CD4-positive, alpha-beta T cell (primary cell): ENCODE data around the gene ERVH48-1. TPM values are rescaled to one million over a fixed set of nuclear protein-coding genes. Genes with fewer than 3 reads are reported as not detected.
"Not testable (repeated sequence)": the region's sequence is repeated elsewhere in the genome, so short reads cannot be mapped to it uniquely, and the experiment has no call there.

Experiments used
- ATAC-seq: fragments of 200-7000 bp; cut with Tn5 transposase; one replicate; pipeline ENCODE4 v1.10.0; 2022; ENCODE audit warnings: mild to moderate bottlenecking; ENCODE audit not compliant: poor library complexity
- CTCF ChIA-PET: fragments of 350-600 bp; sonication (Branson Sonifier 250); formaldehyde crosslinking; loops from one replicate; lab custom pipeline; 2021; ENCODE audit warnings: antibody characterized with exemption, inconsistent platforms; lab: Charles Lee
- POLR2A ChIA-PET: fragments of 350-600 bp; sonication (Branson Sonifier 250); formaldehyde crosslinking; loops from one replicate; lab custom pipeline; 2021; ENCODE audit warnings: antibody characterized with exemption, inconsistent platforms; lab: Charles Lee
- DNase-seq, 14 experiments: peaks; one replicate each; pipeline ENCODE4 v3.0.0-alpha.2; 2013 to 2020; ENCODE audit warnings: mixed read lengths in 2 of 14
- H3K27ac ChIP-seq, 2 donors: one replicate each; pipeline versions ENCODE4 v1.5.1 to v1.7.0; 2013; ENCODE audit warnings: low read length in 2 of 2, low read depth in 1 of 2, mild to moderate bottlenecking in 1 of 2
- H3K27me3 ChIP-seq, 2 experiments: 1 replicate in 1 of 2; 2 replicates in 1 of 2; pipeline versions ENCODE4 v1.6.1 to v1.7.0; 2013; ENCODE audit warnings: low read length in 2 of 2, control low read depth in 1 of 2, mild to moderate bottlenecking in 1 of 2, moderate library complexity in 1 of 2; ENCODE audit not compliant: insufficient read depth in 2 of 2, control insufficient read depth in 1 of 2
- H3K36me3 ChIP-seq: one replicate; pipeline ENCODE4 v1.6.1; 2013; ENCODE audit warnings: low read length, control low read depth; ENCODE audit not compliant: insufficient read depth
- H3K4me1 ChIP-seq: one replicate; pipeline ENCODE4 v1.6.1; 2013; ENCODE audit warnings: low read length, control low read depth; ENCODE audit not compliant: insufficient read depth
- H3K4me3 ChIP-seq: one replicate; pipeline ENCODE4 v1.5.1; 2013; ENCODE audit warnings: mild to moderate bottlenecking, low read length, moderate library complexity
- H3K9me3 ChIP-seq, 2 experiments: 1 replicate in 1 of 2; 2 replicates in 1 of 2; pipeline versions ENCODE4 v1.6.1 to v1.7.0; 2013; ENCODE audit warnings: low read length in 2 of 2, mild to moderate bottlenecking in 2 of 2, control low read depth in 1 of 2, moderate library complexity in 1 of 2; ENCODE audit not compliant: control insufficient read depth in 1 of 2, insufficient read depth in 1 of 2
- H3K27ac Mint-ChIP-seq: one replicate; pipeline ENCODE4 v1.8.0; 2020; ENCODE audit warnings: mixed read lengths
- H3K27me3 Mint-ChIP-seq: one replicate; pipeline ENCODE4 v1.8.0; 2021; ENCODE audit warnings: mixed read lengths
- H3K36me3 Mint-ChIP-seq: one replicate; pipeline ENCODE4 v1.8.0; 2021; ENCODE audit warnings: low read depth, mixed read lengths
- H3K4me1 Mint-ChIP-seq: one replicate; pipeline ENCODE4 v1.8.0; 2021; ENCODE audit warnings: low read depth, mixed read lengths
- H3K4me3 Mint-ChIP-seq: one replicate; pipeline ENCODE4 v1.8.0; 2020; ENCODE audit warnings: mild to moderate bottlenecking, mixed read lengths
- H3K9me3 Mint-ChIP-seq: one replicate; pipeline ENCODE4 v1.8.0; 2020; ENCODE audit warnings: mixed read lengths
- intact Hi-C, 2 experiments: fragments of 100-400 bp; cut with DNase I in 1 of 2; cut with micrococcal nuclease in 1 of 2; formaldehyde crosslinking; loops; one replicate each; pipeline versions ENCODE4 v1.15.1 to v1.9.0; 2023 to 2025; cut with DNase I, micrococcal nuclease
- total RNA-seq, 174 experiments: library from RNA in 2 of 174; stranded (reverse) in 2 of 174; gene quantifications; one replicate each; pipeline ENCODE4 v1.2.3 and lab custom pipeline; 2021 to 2026
- TF ChIP-seq, protein P1 (sequence below): fragments of 200-600 bp; IDR thresholded peaks from one replicate; pipeline ENCODE4 v1.8.0; 2022; ENCODE audit warnings: antibody characterized with exemption, mild to moderate bottlenecking

Gene ERVH48-1
- total RNA-seq, 2 experiments from 2014 or later, result 1.1 to 1.4 TPM

DNA sequence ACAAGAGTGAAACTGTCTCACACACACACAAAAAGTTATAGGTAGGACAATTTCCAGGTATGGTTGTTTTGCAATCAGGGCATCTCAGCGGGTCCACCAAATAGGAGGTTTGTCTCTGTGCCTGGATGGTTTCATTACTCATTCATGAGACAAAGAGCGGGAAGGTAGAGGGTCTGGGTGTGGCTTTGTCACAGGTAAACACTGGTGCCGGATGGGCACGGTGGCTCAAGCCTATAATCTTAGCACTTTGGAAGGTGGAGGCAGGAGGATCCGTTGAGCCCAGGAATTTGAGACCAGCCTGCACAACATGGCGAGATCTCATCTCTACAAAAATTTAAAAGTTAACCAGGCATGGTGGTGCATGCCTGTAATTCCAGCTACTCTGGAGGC is 16.3 kb upstream of the ERVH48-1 start:
- Histone ChIP-seq H3K27ac (no peak overlapping the region), H3K36me3 (no peaks in the 10 kb centered on the region), H3K4me3 (no peak overlapping the region), H3K27me3 (no peaks in the 10 kb centered on the region), H3K9me3 (no peaks in the 10 kb centered on the region), H3K4me1 (no peaks in the 10 kb centered on the region)
- no peaks in the 10 kb centered on the region for H3K36me3 Mint-ChIP-seq
- ChIA-PET CTCF (no interaction called here), POLR2A (no interaction called here)
- TF ChIP-seq, protein P1, sequence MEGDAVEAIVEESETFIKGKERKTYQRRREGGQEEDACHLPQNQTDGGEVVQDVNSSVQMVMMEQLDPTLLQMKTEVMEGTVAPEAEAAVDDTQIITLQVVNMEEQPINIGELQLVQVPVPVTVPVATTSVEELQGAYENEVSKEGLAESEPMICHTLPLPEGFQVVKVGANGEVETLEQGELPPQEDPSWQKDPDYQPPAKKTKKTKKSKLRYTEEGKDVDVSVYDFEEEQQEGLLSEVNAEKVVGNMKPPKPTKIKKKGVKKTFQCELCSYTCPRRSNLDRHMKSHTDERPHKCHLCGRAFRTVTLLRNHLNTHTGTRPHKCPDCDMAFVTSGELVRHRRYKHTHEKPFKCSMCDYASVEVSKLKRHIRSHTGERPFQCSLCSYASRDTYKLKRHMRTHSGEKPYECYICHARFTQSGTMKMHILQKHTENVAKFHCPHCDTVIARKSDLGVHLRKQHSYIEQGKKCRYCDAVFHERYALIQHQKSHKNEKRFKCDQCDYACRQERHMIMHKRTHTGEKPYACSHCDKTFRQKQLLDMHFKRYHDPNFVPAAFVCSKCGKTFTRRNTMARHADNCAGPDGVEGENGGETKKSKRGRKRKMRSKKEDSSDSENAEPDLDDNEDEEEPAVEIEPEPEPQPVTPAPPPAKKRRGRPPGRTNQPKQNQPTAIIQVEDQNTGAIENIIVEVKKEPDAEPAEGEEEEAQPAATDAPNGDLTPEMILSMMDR, result no peak
- H3K27me3 Mint-ChIP-seq, result no peaks in the 10 kb centered on the region
- no peak overlapping the region for H3K4me3 Mint-ChIP-seq
- H3K4me1 Mint-ChIP-seq, result no peaks in the 10 kb centered on the region
- intact Hi-C loops, result no loop called here
- no peaks in the 10 kb centered on the region for H3K9me3 Mint-ChIP-seq
- ATAC-seq (no peak), DNase-seq (no peak)
- no peak overlapping the region for H3K27ac Mint-ChIP-seq

DNA sequence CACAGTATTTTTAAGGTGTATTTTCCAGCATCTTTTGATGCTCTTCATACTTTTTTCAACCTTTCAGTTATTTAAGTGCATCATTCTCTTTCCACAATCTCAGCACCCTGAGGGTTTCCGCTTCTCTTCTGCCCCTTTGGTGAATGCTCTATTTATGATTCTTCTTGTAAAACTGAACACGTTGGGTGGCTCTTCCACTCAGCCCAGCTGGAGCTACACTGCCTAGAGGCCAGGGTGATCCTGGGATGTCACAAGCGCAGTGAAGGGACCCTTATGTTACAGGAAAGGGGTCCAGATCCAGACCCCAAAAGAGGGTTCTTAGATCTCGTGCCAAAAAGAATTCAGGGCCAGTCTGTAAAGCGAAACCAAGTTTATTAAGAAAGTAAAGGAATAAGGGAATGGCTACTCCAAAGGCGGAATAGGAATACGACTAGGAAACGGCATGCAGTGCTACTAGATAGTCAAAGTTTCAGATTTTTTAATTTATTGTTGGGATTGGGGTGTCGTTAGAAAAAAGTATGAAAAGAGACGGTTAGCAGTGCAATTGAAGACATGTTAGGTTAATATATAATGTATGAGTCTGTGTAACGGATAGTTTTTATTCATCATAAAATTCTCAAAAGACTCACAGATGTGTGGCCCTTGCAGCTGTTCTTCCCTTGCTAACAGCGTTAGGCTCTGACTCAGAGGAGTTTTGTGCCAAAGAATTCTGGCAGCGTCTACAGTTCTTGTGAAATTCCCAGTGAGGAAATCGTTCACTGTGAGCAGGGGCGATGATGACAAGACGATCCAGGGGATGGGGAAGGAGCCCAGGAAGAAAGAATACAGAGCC is 14.4 kb upstream of the ERVH48-1 start:
- H3K4me3 Mint-ChIP-seq, result no peak overlapping the region
- ATAC-seq (no peak), DNase-seq (peak in 1 of 14 experiments; percentile 20)
- no peaks in the 10 kb centered on the region for H3K9me3 Mint-ChIP-seq
- H3K4me3 ChIP-seq, result no peak overlapping the region
- H3K36me3 ChIP-seq, result no peaks in the 10 kb centered on the region
- H3K27ac ChIP-seq, result no peak overlapping the region
- H3K4me1 ChIP-seq, result no peaks in the 10 kb centered on the region
- H3K36me3 Mint-ChIP-seq, result no peaks in the 10 kb centered on the region
- no peaks in the 10 kb centered on the region for H3K4me1 Mint-ChIP-seq
- TF ChIP-seq, protein P1, result no peak
- H3K27me3 Mint-ChIP-seq, result no peaks in the 10 kb centered on the region
- no peaks in the 10 kb centered on the region for H3K9me3 ChIP-seq
- ChIA-PET POLR2A (interaction anchor here (1.0 kb wide), 1 partner anchor 35 kb away, joined by 5 read pairs; the partner anchor contains the start of gene PKNOX1), CTCF (no interaction called here)
- H3K27me3 ChIP-seq, result no peaks in the 10 kb centered on the region
- H3K27ac Mint-ChIP-seq, result no peak overlapping the region
- intact Hi-C loops, result no loop called here

DNA sequence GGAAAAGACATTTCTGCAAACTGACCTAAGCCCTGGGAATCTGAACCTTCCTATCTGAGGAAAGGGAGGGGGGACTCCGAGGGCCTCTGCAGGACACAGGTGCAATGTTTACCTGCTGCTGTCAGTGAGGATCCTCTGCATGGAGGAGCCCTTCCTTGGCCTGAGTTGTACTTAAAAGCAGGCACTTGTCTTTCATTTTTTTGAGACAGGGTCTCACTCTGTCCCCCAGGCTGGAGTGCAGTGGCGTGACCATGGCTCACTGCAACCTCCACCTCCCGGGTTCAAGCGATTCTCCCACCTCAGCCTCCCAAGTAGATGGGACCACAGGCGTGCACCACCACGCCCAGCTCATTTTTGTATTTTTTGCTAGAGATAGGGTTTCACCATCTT is 13.2 kb upstream of the ERVH48-1 start:
- intact Hi-C loops, result not testable (repeated sequence)

More for the DNA sequence above, 13.2 kb upstream of the ERVH48-1 start:
- ATAC-seq, H3K27ac Mint-ChIP-seq, CTCF ChIA-PET, H3K27ac ChIP-seq, H3K9me3 Mint-ChIP-seq, H3K27me3 ChIP-seq, H3K4me3 ChIP-seq, H3K4me1 Mint-ChIP-seq, H3K27me3 Mint-ChIP-seq, H3K4me1 ChIP-seq, H3K4me3 Mint-ChIP-seq, DNase-seq, H3K36me3 ChIP-seq, H3K9me3 ChIP-seq, H3K36me3 Mint-ChIP-seq: not testable (repeated sequence)
- POLR2A ChIA-PET, result interaction anchor here (1.0 kb wide), 1 partner anchor 36 kb away, joined by 5 read pairs; the partner anchor contains the start of gene PKNOX1
